ENCODE data around the gene HCN3.
"Not testable (repeated sequence)": the region's sequence is repeated elsewhere in the genome, so short reads cannot be mapped to it uniquely, and the experiment has no call there.

Gene HCN3

DNA sequence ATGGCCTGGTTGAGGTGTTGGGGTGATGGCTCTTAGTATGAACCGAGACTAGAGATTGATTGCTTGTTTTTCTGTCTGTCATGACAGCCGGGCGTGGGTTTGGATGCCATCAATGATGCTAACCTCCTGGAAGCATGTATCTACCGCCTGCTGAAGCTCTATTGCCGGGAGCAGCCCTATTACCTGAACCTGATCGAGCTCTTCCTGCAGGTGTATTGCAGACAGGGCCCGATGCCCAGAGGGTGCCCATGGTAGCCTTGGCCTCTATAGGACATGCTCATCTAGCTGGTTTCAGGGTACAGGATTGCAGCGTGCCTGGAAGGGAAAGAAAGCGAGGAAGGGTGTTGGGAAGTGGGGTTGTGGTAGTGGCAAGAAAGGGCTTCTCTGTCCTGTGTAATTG lies 40.8 kb downstream of the HCN3 start:
- DNase-seq, result no peak

DNA sequence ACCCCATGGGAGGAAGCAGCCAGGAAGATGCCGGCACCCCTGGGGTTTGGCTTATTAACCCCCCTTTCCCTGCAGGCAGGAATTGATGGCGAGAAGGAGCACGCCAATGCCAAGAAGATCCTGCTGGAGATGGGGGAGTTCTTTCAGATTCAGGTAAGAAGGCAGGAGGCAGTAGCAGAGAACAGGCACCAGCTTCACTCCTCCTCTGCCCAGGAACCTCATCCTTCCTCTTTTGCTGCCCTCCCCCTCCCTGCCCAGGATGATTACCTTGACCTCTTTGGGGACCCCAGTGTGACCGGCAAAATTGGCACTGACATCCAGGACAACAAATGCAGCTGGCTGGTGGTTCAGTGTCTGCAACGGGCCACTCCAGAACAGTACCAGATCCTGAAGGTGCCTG lies 42.3 kb downstream of the HCN3 start:
- no peak for DNase-seq

DNA sequence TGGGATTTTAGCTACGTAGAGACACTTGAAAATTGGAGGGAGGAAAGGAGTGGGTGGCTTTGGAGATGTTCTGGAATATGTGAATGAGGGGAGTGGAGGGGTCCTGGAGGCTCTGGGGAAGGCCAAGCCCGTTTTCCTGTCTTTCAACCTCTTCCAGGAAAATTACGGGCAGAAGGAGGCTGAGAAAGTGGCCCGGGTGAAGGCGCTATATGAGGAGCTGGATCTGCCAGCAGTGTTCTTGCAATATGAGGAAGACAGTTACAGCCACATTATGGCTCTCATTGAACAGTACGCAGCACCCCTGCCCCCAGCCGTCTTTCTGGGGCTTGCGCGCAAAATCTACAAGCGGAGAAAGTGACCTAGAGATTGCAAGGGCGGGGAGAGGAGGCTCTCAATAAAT lies 43.0 kb downstream of the HCN3 start:
- DNase-seq, result no peak

DNA sequence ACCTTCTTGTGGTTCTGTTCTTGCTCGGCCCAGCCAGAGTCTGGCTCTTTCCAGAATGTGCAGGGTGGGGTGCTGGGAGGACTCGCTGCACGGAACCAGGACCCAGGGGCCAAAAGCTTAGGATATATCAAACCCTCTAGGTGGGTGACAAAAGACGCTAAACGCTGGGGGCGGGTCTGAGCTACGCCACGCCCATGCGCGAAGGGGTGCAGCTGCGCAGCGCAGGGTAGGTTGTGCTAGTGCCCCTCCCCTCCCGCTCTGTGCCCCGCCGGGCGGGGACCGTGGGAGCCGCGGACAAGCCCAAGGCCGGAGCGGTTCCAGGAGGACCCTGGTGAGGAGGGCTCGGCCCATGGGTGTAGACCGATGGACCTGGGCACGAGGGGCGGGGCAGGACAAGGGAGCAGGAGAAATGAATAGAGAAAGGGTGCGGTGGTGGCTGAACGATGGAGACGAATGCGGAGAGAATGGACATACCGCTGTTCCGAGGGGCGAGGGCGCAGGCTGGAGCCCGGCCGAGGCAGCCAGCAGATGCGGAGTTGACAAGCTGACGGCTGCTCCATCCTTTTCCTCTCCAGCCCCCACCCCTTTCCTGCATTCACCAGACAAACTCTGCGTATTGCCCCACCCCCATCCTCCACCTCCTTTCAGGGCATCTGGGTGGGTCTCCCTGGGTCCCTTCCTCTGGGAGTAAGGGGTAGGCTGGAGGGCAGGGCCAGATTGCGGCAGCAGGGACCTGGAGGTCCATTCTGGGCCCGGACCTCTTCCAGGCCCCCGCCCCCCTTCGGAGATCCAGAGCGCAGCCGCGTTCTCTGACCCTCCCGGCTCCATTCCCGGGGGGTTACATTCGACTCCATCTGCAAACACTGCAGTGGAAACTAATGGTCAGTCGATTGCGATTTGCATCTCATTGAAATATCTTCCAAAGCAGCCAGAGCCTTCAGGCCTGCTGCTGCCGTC lies 43.7 kb downstream of the HCN3 start, which contains the start of gene RUSC1:
TSS of gene RUSC1 (plus strand) at position 234 of the 957 bp plus-strand sequence. CDS start 880 bp downstream, outside the sequence.
- peak; percentile 79 for DNase-seq

DNA sequence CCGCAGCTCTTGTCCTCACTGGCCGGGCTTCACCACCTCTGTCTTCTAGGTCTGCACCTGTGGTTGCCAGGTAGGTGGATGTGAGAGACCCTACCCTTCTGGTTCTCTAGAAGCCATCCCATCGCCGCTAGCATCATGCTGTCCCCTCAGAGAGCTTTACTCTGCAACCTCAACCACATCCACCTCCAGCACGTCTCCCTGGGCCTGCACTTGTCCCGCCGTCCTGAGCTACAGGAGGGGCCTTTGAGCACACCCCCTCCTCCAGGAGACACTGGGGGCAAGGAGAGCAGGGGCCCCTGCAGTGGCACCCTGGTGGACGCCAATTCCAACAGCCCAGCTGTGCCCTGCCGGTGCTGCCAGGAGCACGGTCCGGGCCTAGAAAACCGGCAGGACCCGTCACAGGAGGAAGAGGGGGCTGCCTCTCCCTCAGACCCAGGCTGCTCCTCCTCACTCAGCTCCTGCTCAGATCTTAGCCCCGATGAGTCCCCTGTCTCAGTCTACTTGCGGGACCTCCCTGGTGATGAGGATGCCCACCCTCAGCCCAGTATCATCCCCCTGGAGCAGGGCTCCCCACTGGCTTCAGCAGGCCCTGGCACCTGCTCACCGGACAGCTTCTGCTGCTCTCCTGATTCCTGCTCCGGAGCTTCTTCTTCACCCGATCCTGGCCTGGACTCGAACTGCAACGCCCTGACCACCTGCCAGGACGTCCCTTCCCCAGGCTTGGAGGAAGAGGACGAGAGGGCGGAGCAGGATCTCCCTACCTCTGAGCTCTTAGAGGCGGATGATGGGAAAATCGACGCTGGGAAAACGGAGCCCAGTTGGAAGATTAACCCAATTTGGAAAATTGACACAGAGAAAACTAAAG lies 44.6 kb downstream of the HCN3 start:
- no peak for DNase-seq

DNA sequence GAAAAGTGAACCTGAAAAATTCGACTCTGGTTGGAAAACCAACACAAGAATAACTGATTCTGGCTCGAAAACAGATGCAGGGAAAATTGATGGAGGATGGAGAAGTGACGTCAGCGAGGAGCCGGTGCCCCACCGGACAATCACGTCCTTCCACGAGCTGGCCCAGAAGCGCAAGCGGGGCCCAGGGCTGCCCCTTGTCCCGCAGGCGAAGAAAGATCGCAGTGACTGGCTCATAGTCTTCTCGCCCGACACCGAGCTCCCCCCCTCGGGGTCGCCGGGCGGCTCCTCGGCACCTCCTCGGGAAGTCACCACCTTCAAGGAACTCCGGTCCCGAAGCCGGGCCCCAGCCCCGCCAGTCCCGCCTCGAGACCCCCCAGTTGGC lies 45.3 kb downstream of the HCN3 start:
- DNase-seq, result peak; percentile 29

DNA sequence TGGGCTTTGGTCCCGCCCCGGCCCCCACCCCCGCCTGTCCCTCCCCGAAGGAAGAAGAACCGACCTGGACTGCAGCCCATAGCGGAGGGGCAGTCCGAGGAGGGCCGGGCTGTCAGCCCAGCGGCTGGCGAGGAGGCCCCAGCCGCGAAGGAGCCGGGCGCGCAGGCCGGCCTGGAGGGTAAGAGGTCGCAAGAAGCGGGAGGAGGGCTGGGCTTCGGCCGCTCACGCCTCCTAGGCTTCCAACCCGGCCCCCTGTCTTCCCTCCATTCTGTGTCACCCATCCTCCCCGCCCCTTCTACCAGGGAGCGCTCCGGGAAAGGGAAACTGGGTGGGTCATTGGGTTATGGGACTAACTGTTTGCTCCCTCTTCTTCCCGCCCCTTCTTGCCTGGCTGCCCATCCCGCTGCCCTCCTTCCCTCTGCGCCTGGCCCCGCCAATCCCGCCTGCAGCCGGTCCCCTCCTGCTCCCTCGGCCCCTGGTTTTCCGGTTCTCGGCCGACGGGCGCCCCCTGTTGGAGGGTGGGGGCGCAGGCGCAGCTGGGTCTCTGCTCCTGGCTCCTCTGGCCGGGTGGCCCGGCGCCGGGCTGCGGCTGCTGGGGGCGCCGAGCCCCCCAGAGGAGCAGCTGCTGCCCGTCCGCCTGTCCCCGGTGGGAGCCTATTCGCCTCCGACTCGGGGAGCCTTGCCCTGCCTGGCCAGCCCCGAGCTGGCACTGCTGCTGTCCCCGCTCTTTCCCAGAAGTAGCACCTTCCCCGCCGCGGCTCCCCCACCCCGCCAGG lies 45.9 kb downstream of the HCN3 start:
- DNase-seq, result peak; percentile 87

DNA sequence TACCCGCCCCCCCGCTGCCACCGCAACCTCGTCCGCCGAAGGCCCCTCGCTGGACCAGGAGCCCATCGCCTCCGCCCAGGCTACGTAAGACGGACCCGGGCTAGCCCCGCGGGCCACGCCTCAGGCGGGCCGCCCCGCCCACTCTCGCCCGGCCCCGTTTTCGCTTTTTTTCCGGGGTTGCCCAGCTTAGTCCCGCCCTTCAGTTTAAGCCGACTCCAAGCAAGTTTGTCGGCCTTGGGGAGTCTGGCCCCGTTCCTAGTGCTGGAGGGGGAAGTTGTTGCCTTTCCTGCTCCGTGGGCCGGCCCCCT lies 46.4 kb downstream of the HCN3 start:
- DNase-seq, result peak; percentile 80

DNA sequence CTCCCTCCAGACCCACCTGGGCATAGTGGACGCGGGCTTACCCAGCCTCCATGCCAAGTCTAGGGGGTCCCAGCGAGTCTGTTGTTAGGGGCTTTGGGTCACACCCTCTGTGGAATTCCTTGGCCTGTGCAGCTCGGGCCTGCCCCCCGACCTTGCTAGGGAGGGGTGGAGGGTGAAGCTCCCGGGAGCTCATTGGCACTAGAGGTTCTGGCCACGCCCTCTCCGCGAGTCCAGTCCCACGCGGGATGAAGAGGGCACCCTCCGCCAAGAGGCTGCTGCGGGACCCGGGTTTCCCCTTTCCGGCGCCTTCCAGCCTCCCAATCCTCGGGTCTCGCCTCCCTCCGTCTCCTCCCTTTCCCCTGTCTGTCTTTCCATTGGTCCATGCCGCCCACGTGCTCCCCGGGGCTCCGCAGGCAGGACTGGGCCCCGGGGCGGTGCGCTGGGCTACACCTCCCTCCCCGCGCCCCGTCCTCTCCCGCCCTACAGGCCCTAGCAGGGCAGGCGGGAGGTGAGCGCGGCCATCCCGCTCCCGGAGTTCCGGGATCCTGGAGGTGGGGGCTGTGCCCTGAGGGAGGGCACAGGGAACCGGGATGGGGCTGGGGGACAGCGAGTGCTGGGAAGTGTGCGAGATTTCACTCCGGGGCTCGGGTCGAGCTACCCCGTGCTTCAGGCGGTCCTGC lies 46.9 kb downstream of the HCN3 start:
- peak; percentile 82 for DNase-seq

DNA sequence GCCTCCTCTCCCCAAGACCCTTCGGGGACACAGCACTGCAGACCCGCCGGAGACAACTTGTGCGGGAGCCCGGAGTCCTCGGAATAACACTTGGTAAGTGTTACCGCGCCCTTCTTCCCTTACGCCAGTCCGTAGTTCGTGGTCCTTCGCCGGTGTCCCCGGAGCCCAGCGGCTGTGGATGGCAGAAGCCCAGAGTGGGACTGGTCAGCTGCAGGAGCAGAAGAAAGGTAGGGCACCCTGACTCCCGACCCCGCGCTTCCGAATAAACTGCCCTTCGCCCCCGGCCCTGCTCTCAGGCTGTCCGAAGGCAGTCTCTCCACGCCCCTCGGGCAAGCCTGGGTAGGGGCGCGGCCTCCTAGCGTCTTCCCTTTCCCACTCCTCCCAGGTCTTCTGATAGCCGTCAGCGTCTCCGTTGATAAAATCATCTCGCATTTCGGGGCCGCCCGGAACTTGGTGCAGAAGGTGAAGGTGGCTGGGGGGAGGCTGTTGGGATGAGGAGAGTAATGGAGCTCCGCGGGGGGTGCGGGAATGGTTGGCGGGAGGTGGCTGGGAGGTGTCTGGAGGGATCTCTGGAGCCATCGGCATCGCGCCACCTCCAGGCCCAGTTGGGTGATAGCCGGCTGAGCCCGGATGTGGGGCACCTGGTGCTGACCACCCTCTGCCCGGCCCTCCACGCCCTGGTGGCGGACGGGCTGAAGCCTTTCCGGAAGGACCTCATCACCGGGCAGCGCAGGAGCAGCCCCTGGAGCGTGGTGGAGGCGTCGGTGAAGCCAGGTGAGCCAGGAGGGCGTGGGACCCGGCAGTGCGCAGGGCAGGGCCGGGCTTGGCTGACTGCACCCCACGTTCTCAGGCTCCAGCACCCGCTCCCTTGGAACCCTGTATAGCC lies 47.7 kb downstream of the HCN3 start:
- DNase-seq, result no peak

DNA sequence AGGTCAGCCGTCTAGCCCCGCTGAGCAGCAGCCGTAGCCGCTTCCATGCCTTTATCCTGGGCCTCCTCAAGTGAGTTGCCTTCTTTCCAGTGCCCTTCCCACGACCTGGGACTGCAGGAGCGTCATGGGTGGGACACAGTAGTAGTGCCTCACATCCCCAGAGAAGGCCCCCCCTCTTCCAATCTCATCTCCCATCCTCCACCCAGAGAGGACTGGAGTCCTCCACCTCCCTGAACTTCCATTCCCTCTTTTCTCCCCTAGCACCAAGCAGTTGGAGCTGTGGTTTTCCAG lies 48.3 kb downstream of the HCN3 start:
- no peak for DNase-seq

DNA sequence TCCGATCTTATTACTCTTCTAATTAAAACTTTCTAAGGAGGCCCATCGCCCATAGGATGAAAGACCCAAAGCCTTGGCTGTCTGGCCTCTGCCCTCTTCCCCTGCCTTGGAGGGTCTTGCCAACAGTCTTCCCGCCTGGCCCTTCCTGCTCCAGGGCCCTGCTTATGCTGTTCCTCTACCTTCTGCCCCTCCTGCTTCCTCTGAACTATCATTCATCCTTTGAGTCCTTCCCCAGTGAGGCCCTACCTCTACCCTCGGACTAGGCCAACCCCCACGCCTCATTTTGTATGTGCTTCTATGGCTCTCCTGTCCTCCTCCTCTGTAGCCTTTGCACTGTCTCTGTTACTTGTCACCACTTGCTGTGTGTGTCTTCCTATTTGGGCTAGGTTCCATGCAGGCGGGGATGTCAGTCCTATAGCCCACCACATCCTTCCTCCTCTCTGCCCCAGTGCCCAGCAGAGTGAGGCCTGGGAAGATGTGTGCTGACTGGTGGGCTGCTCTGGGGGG lies 48.8 kb downstream of the HCN3 start:
- DNase-seq, result no peak

DNA sequence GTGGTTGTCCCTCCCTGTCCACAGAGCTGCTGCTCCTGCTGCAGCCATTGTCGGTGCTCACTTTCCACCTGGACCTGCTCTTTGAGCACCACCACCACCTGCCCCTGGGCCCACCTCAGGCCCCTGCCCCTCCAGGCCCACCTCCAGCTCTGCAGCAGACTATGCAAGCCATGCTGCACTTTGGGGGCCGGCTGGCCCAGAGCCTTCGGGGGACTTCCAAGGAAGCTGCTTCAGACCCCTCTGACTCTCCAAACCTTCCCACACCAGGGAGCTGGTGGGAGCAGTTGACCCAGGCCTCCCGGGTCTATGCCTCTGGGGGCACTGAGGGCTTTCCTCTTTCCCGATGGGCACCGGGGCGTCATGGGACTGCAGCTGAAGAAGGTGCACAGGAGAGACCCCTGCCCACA lies 49.4 kb downstream of the HCN3 start:
- DNase-seq, result no peak

DNA sequence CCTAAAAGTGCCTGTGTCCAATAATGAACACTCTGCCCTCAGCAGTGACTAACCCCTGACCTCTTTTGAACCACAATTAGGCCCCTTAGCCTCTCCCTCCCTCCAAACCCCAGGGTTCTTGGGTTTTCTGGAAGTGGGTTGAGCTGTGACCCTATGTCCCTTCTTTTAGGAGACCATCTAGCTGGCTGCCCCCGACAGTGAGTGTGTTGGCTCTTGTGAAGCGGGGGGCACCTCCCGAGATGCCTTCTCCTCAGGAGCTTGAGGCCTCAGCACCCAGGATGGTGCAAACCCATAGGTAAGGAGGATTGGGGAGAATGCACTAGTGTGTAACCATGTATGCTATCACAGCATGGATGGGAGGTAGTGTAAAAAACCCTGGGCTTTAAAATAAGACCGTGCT lies 50.7 kb downstream of the HCN3 start:
- no peak for DNase-seq

DNA sequence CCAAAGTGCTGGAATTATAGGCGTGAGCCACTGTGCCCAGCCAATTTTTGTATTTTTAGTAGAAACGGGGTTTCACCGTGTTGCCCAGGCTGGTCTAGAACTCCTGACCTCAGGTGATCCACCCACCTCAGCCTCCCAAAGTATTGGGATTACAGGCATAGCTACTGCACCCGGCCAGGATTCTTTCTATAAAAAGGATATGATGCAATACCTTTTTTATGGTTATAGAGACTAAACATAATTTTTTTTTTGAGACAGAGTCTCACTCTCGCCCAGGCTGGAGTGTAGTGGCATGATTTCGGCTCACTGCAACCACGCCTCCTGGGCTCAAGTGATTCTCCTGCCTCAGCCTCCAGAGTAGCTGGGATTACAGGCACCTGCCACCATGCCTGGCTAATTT lies 51.6 kb downstream of the HCN3 start:
- not testable (repeated sequence) for DNase-seq

DNA sequence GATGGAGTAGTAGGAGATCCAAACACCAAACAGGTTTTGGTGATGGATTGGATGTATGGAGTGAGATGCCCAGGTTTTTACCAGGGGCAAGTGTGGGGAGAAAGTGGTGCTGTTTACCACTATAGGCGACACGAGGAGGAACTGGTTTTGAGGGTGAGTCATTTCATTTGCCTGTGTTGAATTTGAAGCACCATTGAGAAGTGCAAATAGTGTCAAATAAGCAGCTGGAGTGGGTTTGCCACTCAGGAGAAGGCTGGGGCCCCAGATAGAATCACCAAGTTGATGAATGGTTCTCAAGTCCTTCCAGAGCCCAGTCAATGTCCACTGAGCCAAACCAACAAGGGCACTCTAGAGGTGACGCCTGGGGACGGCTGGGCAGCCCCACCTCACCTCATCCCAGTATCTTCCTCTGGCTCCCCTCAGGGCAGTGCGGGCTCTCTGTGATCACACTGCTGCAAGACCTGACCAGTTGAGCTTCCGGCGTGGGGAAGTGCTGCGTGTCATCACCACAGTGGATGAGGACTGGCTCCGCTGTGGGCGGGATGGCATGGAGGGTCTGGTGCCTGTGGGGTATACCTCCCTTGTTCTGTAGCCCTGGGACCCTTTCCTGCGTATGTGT lies 52.8 kb downstream of the HCN3 start:
- DNase-seq, result no peak

DNA sequence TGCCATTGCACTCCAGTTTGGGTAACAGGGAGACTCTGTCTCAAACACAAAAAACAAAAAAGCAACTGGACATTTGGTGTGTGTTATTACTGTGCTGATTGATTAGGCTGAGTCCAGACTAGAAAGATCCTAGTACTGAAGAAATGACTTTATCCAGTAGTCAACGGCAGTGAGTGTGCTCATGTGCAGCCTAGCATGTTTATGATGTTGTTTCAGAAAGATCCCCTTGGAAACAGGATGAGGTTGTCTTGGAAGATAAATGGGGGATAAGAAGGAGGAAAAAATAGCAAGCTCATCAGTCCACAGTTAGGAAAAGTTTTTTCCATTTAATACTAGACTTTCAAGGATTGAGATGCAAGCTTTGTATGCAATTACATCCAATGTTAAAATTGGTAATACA lies 57.7 kb downstream of the HCN3 start:
- DNase-seq, result no peak

Data from activated CD8-positive, alpha-beta memory T cell treated with anti-CD3 and anti-CD28 coated beads, Interleukin-2, amount 50 U/mL, for 4 hours (primary cell).